ENCODE data around the gene PAX1.

Gene PAX1

DNA sequence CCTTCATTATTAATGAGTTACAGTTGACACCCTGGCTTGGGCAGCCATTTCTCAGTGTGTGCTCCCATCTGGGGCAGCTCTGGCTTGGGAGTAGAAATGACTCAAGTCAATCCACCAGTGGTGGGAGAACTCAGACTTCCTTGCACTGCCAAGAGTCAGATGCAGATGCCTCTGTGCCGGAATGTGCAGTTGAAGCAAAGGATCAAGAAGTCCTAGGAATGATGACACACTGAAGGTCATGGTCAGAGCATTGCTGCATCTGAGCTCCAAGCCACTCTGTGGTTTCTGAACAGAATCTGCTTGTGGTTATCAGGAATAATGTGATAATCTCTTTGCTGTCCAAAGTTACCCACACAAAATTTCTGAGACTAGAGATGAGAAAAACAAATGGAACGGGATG is 19.5 kb upstream of the PAX1 start:
- ATAC-seq (ENCODE audit: low read depth) (no peak), DNase-seq (ENCODE audit: low spot score in 2 of 2) (no peak)
- Mint-ChIP-seq H3K36me3 (no peaks in the 10 kb centered on the region), H3K27ac (no peak overlapping the region), H3K4me3 (no peak overlapping the region), H3K9me3 (peaks cover 5% of the 10 kb centered on the region), H3K27me3 (peaks cover 2% of the 10 kb centered on the region), H3K4me1 (no peaks in the 10 kb centered on the region)

DNA sequence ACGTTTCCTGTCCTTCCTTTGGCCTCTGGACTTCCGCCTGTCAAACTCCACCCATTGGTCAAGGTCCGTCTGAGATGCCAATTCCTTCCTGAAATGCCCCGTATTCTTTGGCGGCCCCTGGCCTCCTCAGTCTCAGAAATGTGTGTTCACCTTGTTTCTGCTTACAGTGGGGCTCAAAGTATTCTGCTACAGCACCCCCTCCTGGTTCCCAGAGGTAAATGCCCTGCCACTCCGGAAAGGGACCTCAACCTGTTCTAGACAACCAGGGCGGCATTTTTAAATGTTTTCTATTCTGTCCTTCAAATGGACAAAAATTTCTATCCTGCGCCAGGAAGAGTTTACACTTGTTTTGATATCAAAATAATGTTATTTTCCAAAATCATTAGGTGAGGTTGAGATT is 12.1 kb upstream of the PAX1 start:
- H3K9me3 Mint-ChIP-seq, result no peaks in the 10 kb centered on the region
- H3K27ac Mint-ChIP-seq, result no peak overlapping the region
- H3K27me3 Mint-ChIP-seq, result peaks cover 1% of the 10 kb centered on the region
- H3K4me1 Mint-ChIP-seq, result no peaks in the 10 kb centered on the region
- no peaks in the 10 kb centered on the region for H3K36me3 Mint-ChIP-seq
- ATAC-seq (ENCODE audit: low read depth) (no peak), DNase-seq (ENCODE audit: low spot score in 2 of 2) (no peak)
- H3K4me3 Mint-ChIP-seq, result no peak overlapping the region

GRCh38 chr20:21698494-21699215 is 6.8 kb upstream of the PAX1 start:
- ATAC-seq (ENCODE audit: low read depth) (no peak), DNase-seq (ENCODE audit: low spot score in 2 of 2) (no peak)
- H3K4me3 Mint-ChIP-seq, result no peak overlapping the region
- no peaks in the 10 kb centered on the region for H3K9me3 Mint-ChIP-seq
- no peaks in the 10 kb centered on the region for H3K4me1 Mint-ChIP-seq
- no peaks in the 10 kb centered on the region for H3K36me3 Mint-ChIP-seq
- no peak overlapping the region for H3K27ac Mint-ChIP-seq
- H3K27me3 Mint-ChIP-seq, result peaks cover under 1% of the 10 kb centered on the region

- H3K27me3 Mint-ChIP-seq, result peaks cover 3% of the 10 kb centered on the region
- no peak for ATAC-seq (ENCODE audit: low read depth)
- no peak for DNase-seq (ENCODE audit: low spot score in 2 of 2)
- H3K36me3 Mint-ChIP-seq, result no peaks in the 10 kb centered on the region
- no peak overlapping the region for H3K4me3 Mint-ChIP-seq
- no peak overlapping the region for H3K27ac Mint-ChIP-seq
- H3K9me3 Mint-ChIP-seq, result no peaks in the 10 kb centered on the region
- no peaks in the 10 kb centered on the region for H3K4me1 Mint-ChIP-seq
These were observed 6.3 kb upstream of the PAX1 start for GRCh38 chr20:21699216-21699508.

GRCh38 chr20:21701171-21701876 is 4.1 kb upstream of the PAX1 start:
- Mint-ChIP-seq H3K27me3 (peaks cover 10% of the 10 kb centered on the region), H3K36me3 (peaks cover 1% of the 10 kb centered on the region), H3K27ac (no peak overlapping the region), H3K9me3 (peaks cover 2% of the 10 kb centered on the region), H3K4me3 (no peak overlapping the region), H3K4me1 (peaks cover 2% of the 10 kb centered on the region)
- ATAC-seq (ENCODE audit: low read depth) (no peak), DNase-seq (ENCODE audit: low spot score in 2 of 2) (no peak)

- Mint-ChIP-seq H3K36me3 (peaks cover 1% of the 10 kb centered on the region), H3K4me3 (no peak overlapping the region), H3K27me3 (peaks cover 10% of the 10 kb centered on the region), H3K27ac (no peak overlapping the region), H3K4me1 (peaks cover 2% of the 10 kb centered on the region), H3K9me3 (peaks cover 2% of the 10 kb centered on the region)
- DNase-seq (ENCODE audit: low spot score in 2 of 2), result no peak
- ATAC-seq (ENCODE audit: low read depth), result no peak
These were observed 3.4 kb upstream of the PAX1 start for GRCh38 chr20:21702016-21702415.

- ATAC-seq (ENCODE audit: low read depth), result no peak
- Mint-ChIP-seq H3K4me1 (peaks cover 2% of the 10 kb centered on the region), H3K36me3 (peaks cover 1% of the 10 kb centered on the region), H3K27ac (no peak overlapping the region), H3K4me3 (no peak overlapping the region), H3K27me3 (peaks cover 14% of the 10 kb centered on the region), H3K9me3 (peaks cover 2% of the 10 kb centered on the region)
- no peak for DNase-seq (ENCODE audit: low spot score in 2 of 2)
These were observed 2.7 kb upstream of the PAX1 start for GRCh38 chr20:21702553-21703470.

- Mint-ChIP-seq H3K4me1 (peaks cover 2% of the 10 kb centered on the region), H3K27me3 (peaks cover 17% of the 10 kb centered on the region), H3K9me3 (peaks cover 2% of the 10 kb centered on the region), H3K4me3 (no peak overlapping the region), H3K27ac (no peak overlapping the region), H3K36me3 (peaks cover 1% of the 10 kb centered on the region)
- ATAC-seq (ENCODE audit: low read depth) (no peak), DNase-seq (ENCODE audit: low spot score in 2 of 2) (no peak)
These were observed 1.6 kb upstream of the PAX1 start for GRCh38 chr20:21703717-21704407.

DNA sequence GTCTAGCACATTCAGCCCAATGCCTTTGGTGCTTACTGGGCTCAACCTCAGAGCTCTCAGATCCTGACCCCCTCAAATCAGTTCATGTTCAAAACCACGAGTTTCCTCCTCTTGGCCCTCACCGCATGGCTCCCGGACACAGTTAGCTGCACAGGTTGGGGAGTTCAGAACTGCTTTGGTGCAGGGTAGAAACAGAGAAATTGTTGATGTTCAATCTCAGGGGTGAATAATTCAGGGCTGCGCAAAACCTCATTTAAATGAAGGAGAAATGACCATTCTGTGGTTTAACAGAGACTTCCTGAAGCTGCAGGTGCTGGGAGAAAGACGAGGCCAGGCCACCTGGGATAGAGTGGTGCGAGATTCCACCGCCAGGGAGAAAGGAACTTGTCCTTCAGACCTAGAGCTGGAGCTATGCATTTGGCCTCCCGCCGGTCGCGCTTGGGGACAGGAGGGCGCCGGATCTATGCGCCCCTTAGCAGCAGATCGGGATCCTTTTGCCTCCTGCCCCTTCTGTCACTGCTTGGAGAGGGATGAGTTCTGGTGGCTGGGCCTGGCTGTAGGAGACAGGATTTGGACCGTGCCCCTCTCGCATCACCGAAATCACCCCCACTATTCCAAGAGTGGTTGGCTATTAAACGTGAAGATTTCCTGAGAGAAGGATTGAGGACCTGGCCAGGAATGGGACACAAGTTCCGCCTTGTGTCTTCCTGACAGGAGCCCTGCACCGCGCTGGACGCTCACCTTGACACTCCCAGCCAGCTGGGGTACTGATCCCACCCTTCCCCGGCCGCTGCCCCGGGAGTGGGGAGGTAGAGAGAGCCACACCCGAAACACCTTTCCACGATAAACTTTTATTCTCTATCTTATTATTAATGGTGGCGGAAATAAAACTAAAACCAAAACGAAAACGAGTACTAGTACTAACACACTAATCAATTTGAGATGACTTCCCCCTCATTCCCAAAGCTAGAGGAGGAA is 767 bp upstream of the PAX1 start:
- Mint-ChIP-seq H3K4me1 (peaks cover 2% of the 10 kb centered on the region), H3K4me3 (no peak overlapping the region), H3K27ac (no peak overlapping the region), H3K36me3 (peaks cover 1% of the 10 kb centered on the region), H3K9me3 (peaks cover 2% of the 10 kb centered on the region), H3K27me3 (peaks cover 19% of the 10 kb centered on the region)
- no peak for DNase-seq (ENCODE audit: low spot score in 2 of 2)
- ATAC-seq (ENCODE audit: low read depth), result no peak

DNA sequence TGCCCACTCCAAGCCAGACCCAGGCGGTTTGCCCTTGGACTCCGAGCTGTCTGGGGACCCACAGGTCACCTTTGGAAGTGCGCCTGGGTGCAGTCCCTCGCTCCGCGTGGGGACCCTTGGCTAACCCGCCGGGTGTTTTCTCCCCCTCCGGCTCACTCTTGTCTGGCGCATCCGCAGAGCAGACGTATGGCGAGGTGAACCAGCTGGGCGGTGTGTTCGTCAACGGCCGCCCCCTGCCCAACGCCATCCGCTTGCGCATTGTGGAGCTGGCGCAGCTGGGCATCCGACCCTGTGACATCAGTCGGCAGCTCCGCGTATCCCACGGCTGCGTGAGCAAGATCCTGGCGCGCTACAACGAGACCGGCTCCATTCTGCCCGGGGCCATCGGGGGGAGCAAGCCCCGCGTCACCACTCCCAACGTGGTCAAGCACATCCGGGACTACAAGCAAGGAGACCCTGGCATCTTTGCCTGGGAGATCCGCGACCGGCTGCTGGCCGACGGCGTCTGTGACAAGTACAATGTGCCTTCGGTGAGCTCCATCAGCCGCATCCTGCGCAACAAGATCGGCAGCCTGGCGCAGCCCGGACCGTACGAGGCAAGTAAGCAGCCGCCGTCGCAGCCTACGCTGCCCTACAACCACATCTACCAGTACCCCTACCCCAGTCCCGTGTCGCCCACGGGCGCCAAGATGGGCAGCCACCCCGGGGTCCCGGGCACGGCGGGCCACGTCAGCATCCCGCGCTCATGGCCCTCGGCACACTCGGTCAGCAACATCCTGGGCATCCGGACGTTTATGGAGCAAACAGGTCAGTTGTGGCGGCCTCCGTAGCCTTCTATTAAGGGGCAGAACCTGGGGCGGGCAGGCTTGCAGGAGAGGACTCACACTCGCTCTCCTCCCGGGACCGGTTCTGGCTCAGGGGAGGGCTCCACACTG is 1.1 kb downstream of the PAX1 start:
- Mint-ChIP-seq H3K27ac (no peak overlapping the region), H3K36me3 (peaks cover 1% of the 10 kb centered on the region), H3K27me3 (peaks cover 19% of the 10 kb centered on the region), H3K4me3 (no peak overlapping the region), H3K9me3 (peaks cover 2% of the 10 kb centered on the region), H3K4me1 (peaks cover 2% of the 10 kb centered on the region)
- no peak for ATAC-seq (ENCODE audit: low read depth)
- DNase-seq (ENCODE audit: low spot score in 2 of 2), result no peak

GRCh38 chr20:21707267-21707666 is 1.8 kb downstream of the PAX1 start:
- Mint-ChIP-seq H3K36me3 (peaks cover 1% of the 10 kb centered on the region), H3K27ac (no peak overlapping the region), H3K4me3 (no peak overlapping the region), H3K9me3 (peaks cover 2% of the 10 kb centered on the region), H3K27me3 (peaks cover 19% of the 10 kb centered on the region), H3K4me1 (peaks cover 2% of the 10 kb centered on the region)
- no peak for DNase-seq (ENCODE audit: low spot score in 2 of 2)
- ATAC-seq (ENCODE audit: low read depth), result no peak

DNA sequence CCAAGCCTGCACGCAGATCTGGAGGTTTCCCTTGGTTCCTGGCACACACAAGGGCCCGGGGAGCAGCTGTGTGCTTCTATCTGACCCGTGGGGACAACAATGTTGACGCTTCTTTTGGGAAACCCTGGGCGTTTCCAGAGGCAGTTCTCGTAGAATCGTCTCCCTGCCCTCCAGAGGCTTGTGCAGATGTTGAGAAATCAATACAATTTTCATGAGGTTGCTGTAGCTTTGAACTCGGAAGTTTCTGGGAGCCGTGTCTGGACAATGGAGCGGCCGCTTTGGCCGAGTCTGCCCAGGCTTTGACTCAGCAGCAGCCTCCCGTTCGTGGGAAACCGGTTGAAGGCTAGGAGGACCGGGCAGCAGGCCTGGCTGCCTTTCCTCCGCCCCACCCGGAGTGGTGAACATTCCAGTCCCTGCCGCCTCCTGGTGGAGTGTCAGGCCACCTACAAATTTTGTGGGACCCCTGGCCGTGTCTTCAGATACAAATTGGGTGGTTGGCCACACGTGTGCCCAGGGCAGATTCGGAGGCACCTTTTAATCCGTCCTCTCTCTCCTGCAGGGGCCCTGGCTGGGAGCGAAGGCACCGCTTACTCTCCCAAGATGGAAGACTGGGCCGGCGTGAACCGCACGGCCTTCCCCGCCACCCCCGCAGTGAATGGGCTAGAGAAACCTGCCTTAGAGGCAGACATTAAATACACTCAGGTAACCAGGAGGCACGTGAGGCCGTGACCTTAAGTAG is 2.7 kb downstream of the PAX1 start:
- peaks cover 26% of the 10 kb centered on the region for H3K27me3 Mint-ChIP-seq
- ATAC-seq (ENCODE audit: low read depth) (no peak), DNase-seq (ENCODE audit: low spot score in 2 of 2) (no peak)
- peaks cover 1% of the 10 kb centered on the region for H3K36me3 Mint-ChIP-seq
- no peak overlapping the region for H3K4me3 Mint-ChIP-seq
- peaks cover 2% of the 10 kb centered on the region for H3K4me1 Mint-ChIP-seq
- peaks cover 2% of the 10 kb centered on the region for H3K9me3 Mint-ChIP-seq
- H3K27ac Mint-ChIP-seq, result no peak overlapping the region

Data from memory B cell (primary cell).